Ovary (tissue), 3 donors: Measurements from ENCODE around the gene ABHD4.

ENCODE experiments used
- CTCF ChIP-seq, 3 donors: fragments of 450-650 bp in 2 of 3; fragments of 200-600 bp in 1 of 3; IDR thresholded peaks; one replicate each; pipeline versions ENCODE4 v1.5.1 to v1.8.0; 2016 to 2022; ENCODE audit warnings: antibody characterized with exemption in 3 of 3, mild to moderate bottlenecking in 1 of 3
- POLR2A ChIP-seq: fragments of 450-650 bp; IDR thresholded peaks from one replicate; pipeline ENCODE4 v1.6.1; 2017; ENCODE audit warnings: antibody characterized with exemption, mild to moderate bottlenecking, moderate library complexity
- donor health status: DM: no; HTN: no; CAD: no.

- TF ChIP-seq CTCF (IDR thresholded peaks at IDR 0.05) (no peak), POLR2A (no peak)
Measured at GRCh38 chr14:22629361-22629760, 31.3 kb downstream of the ABHD4 start.
